Endothelial cell of umbilical vein (primary cell): ENCODE measurements around the gene GGT6. TPM values are rescaled to one million over a fixed set of nuclear protein-coding genes. Genes with fewer than 3 reads are reported as not detected.

Source experiments
- BruUV-seq: library from RNA; stranded (reverse); fragments of 400-500 nt; replicated peaks from 2 replicates; lab custom pipeline; 2021; lab: Mats Ljungman, UMichigan
- CTCF ChIA-PET: fragments of 300-600, 350-600 bp; sonication (Branson Sonifier 250); formaldehyde crosslinking; loops from one replicate; lab custom pipeline; 2021; ENCODE audit warnings: antibody characterized with exemption, inconsistent platforms; lab: Charles Lee
- POLR2A ChIA-PET: fragments of 300-600, 350-600 bp; sonication (Branson Sonifier 250); formaldehyde crosslinking; loops from one replicate; lab custom pipeline; 2021; ENCODE audit warnings: antibody characterized with exemption, inconsistent platforms; lab: Charles Lee
- DNase-seq: peaks from one replicate; pipeline ENCODE4 v3.0.0-alpha.2; 2011; ENCODE audit warnings: low read depth, low spot score
- FAIRE-seq: peaks from 2 replicates; lab custom pipeline; 2011; peaks lifted over from hg19 to GRCh38; lab: Jason Lieb, UNC
- H2AFZ ChIP-seq: 2 replicates; pipeline ENCODE4 v1.6.0; 2012; ENCODE audit warnings: low read depth, low read length, control low read depth, inconsistent platforms
- H3K27ac ChIP-seq: 2 replicates; pipeline ENCODE4 v1.5.1; 2011; ENCODE audit warnings: low read depth, mild to moderate bottlenecking, control low read depth, low read length, moderate library complexity; ENCODE audit not compliant: insufficient read depth
- H3K27me3 ChIP-seq, 2 experiments: 2 replicates each; pipeline versions ENCODE4 v1.6.0 to v1.6.1; 2011; ENCODE audit warnings: low read length in 2 of 2, mixed read lengths in 1 of 2; ENCODE audit not compliant: control insufficient read depth in 2 of 2, insufficient read depth in 2 of 2
- H3K36me3 ChIP-seq, 2 experiments: 2 replicates in 1 of 2; 3 replicates in 1 of 2; pipeline ENCODE4 v1.5.1; 2011; ENCODE audit warnings: low read length in 2 of 2, mild to moderate bottlenecking in 1 of 2, moderate library complexity in 1 of 2; ENCODE audit not compliant: control insufficient read depth in 2 of 2, insufficient read depth in 2 of 2; ENCODE audit errors: extremely low read depth in 1 of 2
- H3K4me1 ChIP-seq: 3 replicates; pipeline ENCODE4 v1.5.1; 2011; ENCODE audit warnings: mild to moderate bottlenecking, low read length; ENCODE audit not compliant: control insufficient read depth, insufficient read depth; ENCODE audit errors: extremely low read depth
- H3K4me2 ChIP-seq: 2 replicates; pipeline ENCODE4 v1.6.1; 2011; ENCODE audit warnings: low read length, control low read depth, mixed read lengths; ENCODE audit not compliant: insufficient read depth
- H3K4me3 ChIP-seq, 3 experiments: fragments of 200-600 bp in 1 of 3; sonication (generic), shearing (Covaris generic) in 1 of 3; replicated peaks in 1 of 3; 2 replicates each; pipeline ENCODE4 v1.5.1; 2011 to 2016; ENCODE audit warnings: control low read depth in 3 of 3, low read length in 3 of 3, mild to moderate bottlenecking in 2 of 3, inconsistent platforms in 1 of 3, low read depth in 1 of 3, moderate library complexity in 1 of 3; ENCODE audit not compliant: insufficient read depth in 1 of 3
- H3K79me2 ChIP-seq: 2 replicates; pipeline ENCODE4 v1.6.0; 2012; ENCODE audit warnings: low read length, inconsistent platforms; ENCODE audit not compliant: control insufficient read depth, insufficient read depth
- H3K9ac ChIP-seq: replicated peaks from 2 replicates; pipeline ENCODE3; 2011; ENCODE audit warnings: low read length, control low read depth; ENCODE audit not compliant: insufficient read depth; ENCODE audit errors: extremely low read depth
- H3K9me1 ChIP-seq: replicated peaks from 3 replicates; pipeline ENCODE4 v1.6.0; 2011; ENCODE audit warnings: mild to moderate bottlenecking, low read length; ENCODE audit not compliant: control insufficient read depth, insufficient read depth; ENCODE audit errors: extremely low read depth
- H3K9me3 ChIP-seq: replicated peaks from 2 replicates; pipeline ENCODE4 v1.5.1; 2012; ENCODE audit warnings: low read length, inconsistent platforms; ENCODE audit not compliant: control insufficient read depth, insufficient read depth
- H4K20me1 ChIP-seq: replicated peaks from 2 replicates; pipeline ENCODE3; 2011; ENCODE audit warnings: mild to moderate bottlenecking, low read length; ENCODE audit not compliant: control insufficient read depth, insufficient read depth; ENCODE audit errors: extremely low read depth
- EZH2 ChIP-seq: IDR thresholded peaks from 2 replicates; pipeline ENCODE4 v1.6.1; 2012; ENCODE audit warnings: borderline replicate concordance, low read depth, mild to moderate bottlenecking, moderate library complexity, low read length, inconsistent platforms; ENCODE audit not compliant: severe bottlenecking
- FOS ChIP-seq: IDR thresholded peaks from 2 replicates; pipeline ENCODE4 v1.6.1; 2011; ENCODE audit warnings: mild to moderate bottlenecking, low read length, moderate library complexity, borderline replicate concordance; ENCODE audit not compliant: insufficient read depth
- GATA2 ChIP-seq: IDR thresholded peaks from 2 replicates; pipeline ENCODE4 v1.7.0; 2011; ENCODE audit warnings: low read depth, mild to moderate bottlenecking, moderate library complexity, mixed read lengths, low read length; ENCODE audit not compliant: insufficient read length, insufficient read depth
- MYC ChIP-seq: IDR thresholded peaks from one replicate; pipeline ENCODE4 v1.6.1; 2011; ENCODE audit warnings: mild to moderate bottlenecking, low read depth, low read length
- POLR2A ChIP-seq: IDR thresholded peaks from 2 replicates; pipeline ENCODE4 v1.6.1; 2012; ENCODE audit warnings: low read depth, mild to moderate bottlenecking, control low read depth, low read length
- POLR2AphosphoS5 ChIP-seq: IDR thresholded peaks from 2 replicates; pipeline ENCODE4 v1.6.1; 2012; ENCODE audit warnings: low read depth, mild to moderate bottlenecking, control low read depth, low read length, moderate library complexity; ENCODE audit not compliant: insufficient read depth
- dilution Hi-C: fragments of 300-500 bp; cut with MboI; formaldehyde crosslinking; loops from one replicate; pipeline ENCODE4 v1.15.0; 2019; ENCODE audit warnings: low sequenced_read_pairs; ENCODE audit not compliant: extremely low pct_ligation_motif_present
- intact Hi-C: fragments of 100-400 bp; cut with micrococcal nuclease; formaldehyde crosslinking; loops from one replicate; pipeline ENCODE4 v1.10.0; 2022
- polyA plus RNA-seq, 4 experiments: library from polyadenylated mRNA; depleted of rRNA in 3 of 4; stranded (reverse) in 3 of 4; unstranded in 1 of 4; fragments of >200 nt; gene quantifications; 2 replicates each; pipeline versions ENCODE4 v1.2.1 to v1.2.3, GENCODE V29; 2011 to 2012; ENCODE audit warnings: missing spikeins in 1 of 4
- total RNA-seq: library from RNA; stranded (reverse); gene quantifications from 2 replicates; pipeline ENCODE4 v1.2.3, GENCODE V29; 2021
- TF ChIP-seq, protein P1 (sequence below): IDR thresholded peaks from 2 replicates; pipeline ENCODE4 v1.6.1; 2011; ENCODE audit not compliant: insufficient read depth, insufficient read length

The GGT6 gene
- total and polyA plus RNA-seq, 2 donors (not counting 3 experiments of a cell fraction or from before 2014, with no cell fraction given), result not detected

DNA sequence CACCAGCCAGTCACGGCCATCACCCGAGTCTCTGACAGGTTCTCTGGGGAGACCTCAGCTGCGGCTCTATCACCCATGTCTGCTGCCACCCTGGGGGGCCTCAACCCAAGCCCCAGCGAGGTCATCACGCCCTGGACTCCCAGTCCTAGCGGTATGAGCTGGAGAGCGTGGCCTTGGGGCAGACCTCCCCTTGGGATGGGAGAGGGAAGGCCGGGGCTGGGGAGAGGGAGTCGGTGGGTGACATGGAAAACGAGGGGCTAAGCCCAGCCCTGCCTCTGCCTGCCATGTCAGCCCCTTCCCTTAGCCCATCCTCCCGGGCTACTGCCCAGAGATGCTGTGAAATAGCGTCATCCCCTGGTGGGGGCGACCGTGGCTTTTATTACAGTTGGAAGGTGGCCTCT, 32.6 kb upstream of the GGT6 start:
- H3K27ac ChIP-seq, result no peak overlapping the region
- H3K4me1 ChIP-seq, result no peaks in the 10 kb centered on the region
- no peaks in the 10 kb centered on the region for H4K20me1 ChIP-seq
- BruUV-seq, result no TSS peak
- no peak overlapping the region for H3K4me3 ChIP-seq
- no peak overlapping the region for H3K9ac ChIP-seq
- CTCF ChIA-PET, result interaction anchor here (1.1 kb wide), 1 partner anchor 26 kb away, joined by 4 read pairs; no protein-coding TSS in a partner anchor
- H3K79me2 ChIP-seq, result no peaks in the 10 kb centered on the region
- no peaks in the 10 kb centered on the region for H3K9me1 ChIP-seq
- POLR2A ChIA-PET, result no interaction called here
- H3K9me3 ChIP-seq, result no peaks in the 10 kb centered on the region
- no peak overlapping the region for H2AFZ ChIP-seq
- no peak for DNase-seq
- dilution Hi-C loops, result no loop called here
- intact Hi-C loops, result no loop called here
- no peak overlapping the region for H3K4me2 ChIP-seq
- TF ChIP-seq POLR2A (no peak), EZH2 (no peak), FOS (no peak), GATA2 (no peak), MYC (no peak), POLR2AphosphoS5 (no peak)
- TF ChIP-seq, protein P1, sequence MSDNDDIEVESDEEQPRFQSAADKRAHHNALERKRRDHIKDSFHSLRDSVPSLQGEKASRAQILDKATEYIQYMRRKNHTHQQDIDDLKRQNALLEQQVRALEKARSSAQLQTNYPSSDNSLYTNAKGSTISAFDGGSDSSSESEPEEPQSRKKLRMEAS, result no peak
- no peaks in the 10 kb centered on the region for H3K36me3 ChIP-seq
- FAIRE-seq, result no peak
- H3K27me3 ChIP-seq, result no peaks in the 10 kb centered on the region
